Measurements from ENCODE around the gene CORO1C.

Gene CORO1C

GRCh38 chr12:108696111-108696995, 35.0 kb downstream of the CORO1C start:
- DNase-seq, result peak; percentile 44 to 84 (median 64)

- peak; percentile 37 to 63 (median 50) for DNase-seq
Observed at GRCh38 chr12:108694812-108695278, 36.5 kb downstream of the CORO1C start.

- no peak for DNase-seq
Observed at GRCh38 chr12:108693751-108694150, 37.6 kb downstream of the CORO1C start.

GRCh38 chr12:108693186-108693730, 38.1 kb downstream of the CORO1C start:
- DNase-seq, result no peak

- peak; percentile 65 to 81 (median 74) for DNase-seq
Observed at GRCh38 chr12:108691998-108692808, 39.1 kb downstream of the CORO1C start.

GRCh38 chr12:108691175-108691997, 39.9 kb downstream of the CORO1C start:
- peak; percentile 96 to 98 (median 97) for DNase-seq

GRCh38 chr12:108690542-108691174, 40.7 kb downstream of the CORO1C start:
- no peak for DNase-seq

- no peak for DNase-seq
Observed at GRCh38 chr12:108690191-108690518, 41.2 kb downstream of the CORO1C start.

DNA sequence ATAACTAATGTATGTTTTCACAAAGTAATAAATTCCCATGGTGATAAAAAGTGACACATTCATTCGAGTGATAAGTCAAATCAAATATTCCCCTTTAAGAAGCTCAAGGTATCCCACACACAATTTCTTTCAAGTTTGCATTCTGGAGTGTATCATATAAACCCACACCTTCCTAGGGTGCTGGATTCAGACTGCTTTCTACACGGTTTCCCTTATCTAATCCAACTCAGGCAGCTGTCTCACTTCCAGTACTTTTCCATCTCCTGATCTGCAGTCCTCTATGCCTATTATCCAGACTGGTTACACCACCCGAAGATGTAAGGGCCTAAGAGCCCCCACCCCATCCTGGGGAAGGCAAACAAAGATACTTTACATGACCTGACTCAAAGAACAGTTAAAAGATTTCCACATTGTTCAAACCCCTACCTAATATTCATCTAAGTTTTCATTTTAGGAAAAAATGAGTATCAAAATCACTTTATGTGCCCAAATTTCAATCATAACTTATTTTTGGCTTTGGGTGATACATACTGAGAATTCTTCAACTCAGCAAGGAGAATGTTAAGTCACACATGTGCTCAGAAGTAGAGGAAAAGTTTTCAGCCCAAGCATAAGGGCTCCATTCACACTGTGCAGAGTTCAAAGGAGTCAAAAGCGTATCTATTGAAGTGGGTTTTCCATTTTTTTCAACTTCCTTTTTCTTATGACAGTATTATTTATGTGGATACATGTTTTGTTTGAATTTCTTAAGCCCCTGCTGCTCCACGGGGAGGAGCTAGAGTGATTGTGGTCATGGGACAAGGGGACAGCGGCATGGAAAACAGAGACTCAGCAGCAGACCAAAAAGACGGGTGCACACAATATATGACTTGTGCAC, 41.8 kb downstream of the CORO1C start:
- DNase-seq, result peak; percentile 83 to 94 (median 89)

DNA sequence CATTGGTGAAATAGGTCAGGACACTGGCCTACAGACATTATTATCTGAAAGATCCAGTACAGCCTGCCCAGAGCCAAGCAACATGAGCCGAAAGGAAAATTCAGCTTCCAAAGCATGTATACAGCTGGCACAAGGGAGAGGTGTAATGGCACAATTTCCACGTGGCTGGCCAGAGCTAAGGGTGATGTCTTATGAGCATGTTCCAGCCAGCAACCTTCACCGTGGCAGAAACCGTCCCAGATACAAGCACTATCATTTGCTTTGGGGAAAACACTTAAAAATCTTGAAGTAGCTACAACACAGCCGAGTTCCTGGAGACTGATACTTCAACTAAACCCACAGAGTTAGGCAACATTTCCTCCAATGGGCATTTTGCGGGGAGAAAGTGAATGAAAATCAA, 44.5 kb downstream of the CORO1C start:
- no peak for DNase-seq

DNA sequence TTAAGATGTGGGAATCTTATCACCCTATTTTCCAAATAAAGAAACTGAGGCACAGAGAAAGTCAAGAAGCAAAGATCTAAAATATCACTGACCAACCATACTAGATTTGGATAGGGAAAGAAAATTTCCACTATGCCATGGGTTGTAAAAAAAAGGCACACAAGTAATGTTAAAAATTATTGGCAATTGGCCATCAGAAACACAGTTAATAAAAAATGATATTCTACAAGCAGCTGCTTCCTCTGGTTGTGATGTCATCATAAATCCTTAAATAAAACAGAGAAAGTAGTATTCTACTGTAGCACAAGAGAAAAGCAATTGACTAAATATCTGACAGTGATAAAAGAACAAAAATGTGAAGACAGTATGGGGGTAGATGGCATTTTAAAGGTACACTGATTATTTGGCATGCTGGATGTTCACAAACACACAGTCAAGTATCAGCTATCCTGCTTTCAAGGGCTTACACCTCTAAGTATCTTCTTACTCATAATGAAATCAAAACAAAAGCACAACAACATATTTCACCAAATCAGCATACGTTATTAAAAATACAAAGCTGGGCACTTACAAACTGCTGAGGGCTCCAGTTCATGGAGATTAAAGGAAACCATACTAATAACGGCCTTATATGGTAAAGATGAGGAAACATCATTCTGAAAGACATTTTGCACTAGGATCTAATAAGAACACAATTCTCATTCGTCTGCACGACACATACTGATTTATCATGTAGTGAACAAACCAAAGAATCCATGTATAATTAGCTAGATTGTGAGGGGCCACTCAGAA, 45.7 kb downstream of the CORO1C start:
- DNase-seq, result peak in 2 of 4 experiments; percentile 35 to 48

- DNase-seq, result no peak
Observed at GRCh38 chr12:108683906-108684556, 47.3 kb downstream of the CORO1C start.

GRCh38 chr12:108681317-108681716, 50.0 kb downstream of the CORO1C start:
- no peak for DNase-seq

DNA sequence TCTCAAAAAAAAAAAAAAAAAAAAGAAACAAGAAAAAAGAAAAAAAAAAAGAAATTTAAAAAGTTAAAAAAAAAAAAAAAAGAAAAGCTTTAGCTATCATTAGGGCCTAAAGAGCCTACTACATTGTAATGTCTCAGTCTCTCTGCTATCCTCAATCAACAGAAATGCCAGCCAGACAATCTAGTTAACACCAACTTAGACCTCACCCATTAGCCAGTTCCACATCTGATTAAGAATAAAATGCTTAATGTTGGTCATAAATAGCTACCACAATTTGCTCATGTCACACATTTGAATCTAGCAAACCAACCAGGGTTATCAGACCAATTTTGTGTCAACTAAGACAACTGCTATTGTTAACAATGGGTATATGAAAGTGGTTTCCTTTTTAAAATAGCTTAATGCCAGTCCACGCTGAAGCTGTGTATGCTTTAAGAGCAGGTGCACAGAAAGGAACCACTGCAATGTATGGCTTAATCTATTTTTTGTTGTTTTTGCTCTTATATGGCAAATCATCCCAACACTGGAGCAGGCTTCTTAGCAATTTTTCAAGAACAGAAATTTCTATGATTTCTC, 52.1 kb downstream of the CORO1C start:
- DNase-seq, result no peak

DNA sequence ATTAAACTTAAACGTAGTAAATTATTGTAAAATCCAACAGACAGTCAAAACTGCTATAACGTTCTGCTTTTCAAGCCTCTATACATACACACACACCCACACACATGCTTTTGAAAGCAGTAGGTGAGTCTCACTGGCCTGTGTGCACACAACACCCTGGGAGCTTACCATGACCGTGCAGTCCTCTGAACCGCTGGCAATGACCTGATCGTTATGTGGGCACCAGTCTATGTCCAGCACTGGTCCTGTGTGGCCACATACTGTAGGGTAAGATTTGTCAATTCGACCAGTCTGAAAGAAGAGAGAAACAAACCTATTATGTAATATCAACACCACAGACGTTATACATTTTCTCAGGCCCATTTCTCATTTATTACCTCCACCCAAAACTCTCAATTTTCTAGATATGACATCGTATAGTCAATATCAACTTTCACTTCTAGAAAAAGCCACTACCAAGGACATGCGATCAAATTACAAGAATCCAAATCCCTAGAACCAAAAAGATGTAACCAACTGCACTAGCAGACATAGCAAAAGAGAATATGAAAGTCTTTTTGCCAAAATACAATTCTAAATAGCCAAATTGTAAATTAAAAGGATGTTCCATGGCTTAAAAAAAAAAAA, 53.1 kb downstream of the CORO1C start:
- DNase-seq, result peak in 3 of 4 experiments; percentile 36 to 46 (median 40)

GRCh38 chr12:108677381-108677780, 53.9 kb downstream of the CORO1C start:
- DNase-seq, result no peak

DNA sequence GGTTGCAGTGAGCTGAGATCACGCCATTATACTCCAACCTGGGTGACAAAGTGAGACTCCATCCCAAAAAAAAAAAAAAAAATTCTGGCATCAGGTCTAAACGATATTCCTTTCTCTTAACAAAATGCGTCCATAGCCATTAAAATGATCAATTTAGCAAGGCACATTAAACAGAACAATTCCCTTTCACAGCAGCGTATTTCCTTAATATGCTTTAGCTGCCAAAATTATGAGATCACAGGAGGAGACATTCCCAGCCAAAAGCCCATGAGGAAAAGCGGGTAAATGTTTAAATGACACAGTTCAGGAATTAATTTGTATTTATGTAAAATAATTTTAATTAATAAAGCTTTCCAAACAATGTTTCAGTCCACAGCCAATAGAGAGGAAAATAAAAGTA, 54.6 kb downstream of the CORO1C start:
- DNase-seq, result no peak

DNA sequence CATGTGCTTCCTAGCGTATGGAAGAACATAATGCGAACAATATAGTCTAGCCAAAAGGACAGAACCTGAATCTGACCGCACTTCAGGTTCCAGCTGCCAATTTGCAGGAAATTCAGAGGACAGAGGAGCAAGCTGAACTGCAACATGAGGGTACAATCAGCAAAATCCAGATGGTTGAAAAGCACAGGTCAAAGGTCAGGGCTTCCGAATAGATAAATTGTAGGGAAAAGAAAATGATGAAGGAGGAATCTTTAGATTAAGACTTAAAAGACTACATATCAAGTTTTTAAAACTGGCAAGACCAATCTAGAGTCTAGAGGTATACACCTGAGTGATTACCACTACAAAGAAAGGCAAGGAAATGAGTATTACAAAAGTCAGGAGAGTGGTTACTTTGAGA, 55.5 kb downstream of the CORO1C start:
- no peak for DNase-seq

- no peak for DNase-seq
Observed at GRCh38 chr12:108672054-108672453, 59.3 kb downstream of the CORO1C start.
